DMS79 treated with DMSO at 0.1 percent for 48 hours (cell line): ENCODE data around the gene TP73.

Experiments used
- DNase-seq: peaks from one replicate; lab custom pipeline; 2025; lab: John Stamatoyannopoulos, UW

TP73 gene

GRCh38 chr1:3689138-3689750 is 36.9 kb downstream of the TP73 start:
- DNase-seq, result no peak

- peak; percentile 88 for DNase-seq
Observed at GRCh38 chr1:3690282-3691065, 38.2 kb downstream of the TP73 start.

GRCh38 chr1:3691421-3692204 is 39.3 kb downstream of the TP73 start:
- DNase-seq, result peak; percentile 29

- peak; percentile 91 for DNase-seq
Observed at GRCh38 chr1:3692598-3692997, 40.3 kb downstream of the TP73 start.

DNA sequence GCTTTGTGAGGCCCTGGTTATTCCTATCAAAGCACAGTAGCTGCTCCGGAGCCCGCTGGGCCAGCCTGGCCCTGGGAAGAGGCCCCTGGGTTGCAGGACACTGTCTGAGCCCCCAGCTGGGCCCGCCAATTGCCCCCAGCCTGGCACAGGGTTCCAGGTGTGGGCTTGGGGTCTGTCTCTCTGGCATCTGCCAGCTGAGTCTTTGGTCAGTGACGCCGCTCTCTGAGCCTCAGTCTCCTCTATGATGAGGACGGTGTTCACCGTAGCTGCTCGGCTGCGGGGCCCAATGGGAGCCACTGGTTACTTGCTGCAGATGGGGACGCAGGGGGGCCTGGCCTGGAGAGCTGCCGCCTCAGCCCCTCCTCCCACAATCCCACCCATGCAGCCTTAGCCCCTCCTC is 41.0 kb downstream of the TP73 start:
- DNase-seq, result no peak

DNA sequence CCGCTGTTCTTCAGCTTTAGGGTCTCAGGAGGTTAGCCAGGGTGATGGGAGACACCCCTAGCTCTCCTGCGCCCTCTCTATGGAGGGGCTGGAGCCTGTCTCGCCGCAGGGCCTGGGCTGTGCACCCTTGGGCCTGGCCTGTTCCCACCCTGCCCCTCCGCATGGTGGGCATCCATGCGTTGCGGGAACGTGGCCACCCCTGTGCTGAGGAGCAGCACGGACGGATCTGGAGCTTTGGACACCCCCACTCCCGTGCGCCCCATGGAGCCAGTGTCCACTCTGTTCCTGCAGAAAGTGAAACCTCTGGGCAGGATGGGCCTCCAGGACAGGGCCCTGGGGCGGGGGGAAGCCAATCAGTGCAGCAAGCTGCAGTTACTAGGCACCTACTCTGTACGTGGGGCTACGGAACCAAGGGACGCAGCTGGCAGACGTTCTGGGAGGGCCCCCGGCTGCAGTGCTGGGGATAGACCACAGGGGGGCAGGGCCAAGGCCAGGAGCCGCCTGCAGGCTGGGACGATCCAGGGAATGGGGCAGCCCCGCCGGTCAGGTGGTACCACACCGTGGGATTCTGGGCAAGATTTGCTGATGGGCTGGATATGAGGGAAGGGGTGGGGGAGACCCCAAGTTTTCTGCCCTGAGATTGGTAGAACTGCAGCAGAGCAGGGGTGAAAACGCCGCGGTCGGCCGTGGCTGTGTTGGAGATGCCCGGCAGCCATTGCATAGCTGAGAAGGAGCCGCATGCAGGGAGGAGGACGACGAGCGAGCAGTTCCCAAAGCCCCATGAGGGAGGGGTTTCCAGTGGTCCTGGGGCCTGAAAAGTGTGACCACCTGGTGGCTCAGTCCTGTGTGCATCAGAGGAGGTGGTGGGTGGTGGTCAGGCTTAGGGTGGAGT is 43.3 kb downstream of the TP73 start:
- DNase-seq, result no peak

DNA sequence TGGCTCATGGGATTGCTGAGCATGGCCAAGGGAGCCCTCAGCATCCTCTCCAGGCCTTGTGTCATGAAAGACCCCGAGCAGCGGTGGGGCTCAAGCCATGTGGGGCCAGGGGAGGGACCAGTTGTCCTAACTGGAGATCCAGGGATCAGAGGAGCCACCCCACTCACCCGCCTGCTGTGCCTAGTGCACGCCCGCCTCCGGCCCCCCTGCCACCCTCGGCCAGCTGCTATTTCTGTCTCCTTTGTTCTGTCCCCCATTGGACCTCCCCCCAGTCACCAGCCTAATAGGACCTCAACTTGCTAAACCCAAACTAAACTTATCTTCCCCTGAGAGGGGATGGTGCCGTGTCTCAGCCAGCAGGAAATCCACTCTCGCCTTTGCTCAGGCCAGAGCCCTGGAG is 44.4 kb downstream of the TP73 start:
- no peak for DNase-seq

DNA sequence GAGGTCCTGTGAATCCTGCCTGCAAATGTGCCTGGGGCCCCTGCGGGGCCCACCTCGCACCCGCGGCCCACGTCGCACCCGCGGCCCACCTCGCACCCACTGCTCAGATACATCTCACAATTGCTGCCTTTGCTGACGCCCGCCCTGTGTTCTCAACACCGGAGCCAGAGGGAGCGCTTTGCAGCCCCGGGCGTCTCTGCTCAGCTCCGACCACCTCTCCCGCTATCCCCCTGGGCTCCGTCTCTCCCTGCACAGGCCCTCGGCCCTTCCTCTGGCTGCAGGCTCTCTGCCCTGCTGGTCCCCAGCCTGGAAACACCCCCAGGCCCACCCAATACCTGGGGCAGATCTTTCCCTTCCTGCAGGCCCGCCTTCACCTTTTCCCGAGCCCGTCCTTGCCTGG is 44.8 kb downstream of the TP73 start:
- DNase-seq, result no peak

DNA sequence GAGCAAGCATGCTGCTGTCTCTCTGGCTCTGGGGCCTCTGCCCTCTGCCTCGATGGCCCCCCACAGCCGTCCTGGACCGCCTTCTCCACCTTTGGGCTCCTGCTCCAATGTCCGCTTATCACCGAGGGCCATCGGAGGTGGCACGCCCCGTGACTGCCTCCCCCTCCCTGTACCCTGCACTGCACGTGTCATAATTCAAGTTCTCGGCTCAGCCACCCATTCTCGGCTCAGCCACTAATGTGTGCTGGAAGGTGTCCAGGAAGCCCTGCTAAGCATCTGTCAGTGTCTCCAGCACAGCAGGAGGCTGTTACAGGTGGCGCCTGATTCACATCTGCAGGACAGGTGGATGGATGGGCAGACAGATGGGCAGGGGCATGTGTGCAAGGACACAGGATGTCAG is 45.5 kb downstream of the TP73 start:
- peak; percentile 95 for DNase-seq

GRCh38 chr1:3698660-3699408 is 46.5 kb downstream of the TP73 start:
- no peak for DNase-seq

GRCh38 chr1:3699596-3699995 is 47.3 kb downstream of the TP73 start:
- DNase-seq, result no peak

- DNase-seq, result no peak
Observed at GRCh38 chr1:3700631-3701030, 48.3 kb downstream of the TP73 start.

DNA sequence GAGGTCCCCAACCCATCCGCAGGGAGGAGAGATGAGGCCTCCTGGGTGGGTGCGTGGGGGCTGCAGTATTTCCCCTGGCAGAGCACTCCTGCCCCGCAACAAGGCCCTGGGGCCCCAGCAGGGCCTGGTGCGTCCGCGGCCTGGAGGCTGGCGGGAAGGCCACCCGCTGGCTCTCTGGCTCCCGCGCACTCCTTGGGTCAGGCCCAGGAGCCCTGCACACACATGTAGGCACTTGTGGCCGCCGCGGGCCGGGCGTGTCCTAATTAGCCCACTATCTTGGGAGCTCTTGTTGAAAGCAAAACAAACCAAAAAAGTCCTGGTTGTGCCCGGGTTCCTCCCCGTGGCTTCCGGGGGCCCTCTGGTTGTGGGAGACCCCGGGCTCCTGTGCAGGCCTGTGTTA is 50.2 kb downstream of the TP73 start:
- peak; percentile 21 for DNase-seq

DNA sequence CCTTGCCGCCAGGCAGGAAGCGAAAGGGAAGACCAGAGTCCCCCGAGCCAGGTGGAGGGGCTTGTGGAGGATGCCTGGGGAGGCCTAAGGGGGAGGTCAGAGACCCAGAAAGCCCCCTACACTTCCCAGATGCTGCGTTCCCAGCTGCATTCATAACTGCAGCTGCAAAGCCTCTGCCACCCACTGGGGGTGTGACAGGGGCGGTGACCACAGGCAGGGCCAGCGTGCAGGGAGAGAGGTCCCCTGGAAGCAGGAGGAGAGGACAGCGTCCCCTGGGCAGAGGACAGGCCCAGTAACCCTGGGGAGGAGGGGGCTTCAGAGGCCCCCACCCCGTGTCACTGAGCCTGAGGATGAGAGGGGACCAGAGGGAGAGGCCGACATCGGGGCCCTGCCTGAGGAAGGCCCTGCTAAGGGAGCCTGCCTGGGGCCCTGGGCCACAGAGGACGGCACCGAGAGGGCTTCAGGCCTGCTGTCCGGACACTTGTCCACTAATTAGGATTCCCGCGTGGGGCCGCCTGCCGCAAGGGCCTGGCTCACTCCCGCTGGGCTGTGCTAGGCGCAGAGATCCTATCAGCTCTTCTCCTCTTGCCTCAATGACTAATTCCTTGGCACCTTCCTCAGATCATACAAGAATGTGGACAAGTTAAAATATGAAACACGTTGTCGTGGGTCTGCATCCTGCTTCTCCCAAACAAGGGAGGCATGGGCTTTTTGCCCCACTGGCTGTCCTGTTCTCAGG is 50.8 kb downstream of the TP73 start:
- no peak for DNase-seq

GRCh38 chr1:3703786-3704371 is 51.6 kb downstream of the TP73 start:
- peak; percentile 23 for DNase-seq

DNA sequence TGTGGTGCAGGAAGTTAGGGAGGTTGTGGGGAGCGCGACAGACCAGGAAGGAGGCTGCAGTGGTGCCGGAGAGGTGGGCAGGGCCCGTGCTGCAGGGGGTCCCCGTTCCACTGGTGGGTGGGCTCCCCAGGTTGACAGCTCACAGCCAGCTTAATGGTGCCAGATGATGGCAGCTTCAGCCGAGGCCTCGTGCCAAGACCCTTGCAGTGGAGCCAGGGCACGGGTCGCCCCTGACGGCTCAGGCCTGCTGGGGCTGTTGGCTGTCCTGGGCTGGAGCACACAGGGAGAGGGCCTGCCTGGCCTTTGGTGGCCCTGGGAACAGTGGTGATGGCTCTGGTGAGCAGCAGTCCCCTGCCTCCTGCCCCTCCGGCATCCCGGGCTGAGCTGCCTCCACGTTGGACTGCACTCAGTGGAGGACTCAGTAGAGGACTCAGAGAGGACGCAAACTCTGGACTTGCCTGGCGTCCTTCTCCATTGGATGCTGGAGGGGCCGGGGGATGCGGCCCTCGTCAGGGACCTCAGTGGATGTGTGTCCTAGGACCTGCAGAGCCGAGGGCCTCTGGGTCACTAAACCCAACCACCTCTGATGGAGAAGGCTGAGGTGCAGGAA is 53.1 kb downstream of the TP73 start:
- no peak for DNase-seq

GRCh38 chr1:3706651-3707297 is 54.5 kb downstream of the TP73 start:
- no peak for DNase-seq

GRCh38 chr1:3707298-3707938 is 55.1 kb downstream of the TP73 start:
- DNase-seq, result no peak

DNA sequence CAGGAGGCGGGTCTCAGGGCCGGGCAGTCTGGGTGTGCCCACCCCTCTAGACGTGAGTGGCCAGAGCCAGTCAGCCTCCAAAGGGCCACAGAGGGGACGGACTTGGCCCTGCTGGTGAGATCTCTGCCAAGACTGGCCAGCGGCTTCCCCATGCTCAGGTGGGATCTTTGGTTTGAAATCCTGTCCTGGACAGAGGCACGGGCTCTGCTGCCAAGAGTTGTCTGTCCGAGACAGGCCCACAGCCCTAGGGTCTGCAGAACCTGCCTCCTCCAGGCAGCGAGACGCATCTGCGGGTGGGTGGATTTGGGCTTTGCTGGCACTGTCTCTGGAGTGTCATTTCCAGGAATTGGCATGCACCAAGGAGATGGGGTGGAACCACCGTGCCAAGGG is 55.6 kb downstream of the TP73 start:
- no peak for DNase-seq
